Endothelial cell (in vitro differentiated cells): Measurements from ENCODE around the gene ALOX5AP. TPM values are rescaled to one million over a fixed set of nuclear protein-coding genes. Genes with fewer than 3 reads are reported as not detected.
"Not testable (repeated sequence)": the region's sequence is repeated elsewhere in the genome, so short reads cannot be mapped to it uniquely, and the experiment has no call there.

Experiments
- DNase-seq: peaks from one replicate; pipeline ENCODE4 v3.0.0; 2021; ENCODE audit warnings: low spot score
- H3K27ac Mint-ChIP-seq: one replicate; pipeline ENCODE4 v1.8.0; 2021; ENCODE audit warnings: mixed read lengths, inconsistent platforms; ENCODE audit not compliant: unreplicated experiment
- H3K27me3 Mint-ChIP-seq: one replicate; pipeline ENCODE4 v1.8.0; 2021; ENCODE audit warnings: mild to moderate bottlenecking, moderate library complexity, mixed read lengths, inconsistent platforms; ENCODE audit not compliant: unreplicated experiment
- H3K36me3 Mint-ChIP-seq: one replicate; pipeline ENCODE4 v1.8.0; 2021; ENCODE audit warnings: mild to moderate bottlenecking, low read depth, mixed read lengths, inconsistent platforms; ENCODE audit not compliant: unreplicated experiment
- H3K4me1 Mint-ChIP-seq: one replicate; pipeline ENCODE4 v1.8.0; 2021; ENCODE audit warnings: mild to moderate bottlenecking, mixed read lengths, inconsistent platforms; ENCODE audit not compliant: unreplicated experiment
- H3K4me3 Mint-ChIP-seq: one replicate; pipeline ENCODE4 v1.8.0; 2021; ENCODE audit warnings: mild to moderate bottlenecking, mixed read lengths, inconsistent platforms; ENCODE audit not compliant: unreplicated experiment
- H3K9me3 Mint-ChIP-seq: one replicate; pipeline ENCODE4 v1.8.0; 2021; ENCODE audit warnings: mixed read lengths, inconsistent platforms; ENCODE audit not compliant: unreplicated experiment
- CTCF ChIP-seq: fragments of 200-600 bp; sonication (generic); IDR thresholded peaks from one replicate; pipeline ENCODE4 v1.5.0; 2021; ENCODE audit warnings: antibody characterized with exemption; ENCODE audit not compliant: unreplicated experiment
- total RNA-seq: library from RNA; stranded (reverse); fragmentation: NEBNext Ultra II Directional; extraction: Animal tissue kit (Norgen Biotek cat#: 25700); gene quantifications from one replicate; pipeline ENCODE4 v1.2.1, GENCODE V29; 2021; ENCODE audit not compliant: unreplicated experiment

ALOX5AP gene
- total RNA-seq, 1 donor from 2014 or later = 1.9 TPM

GRCh38 chr13:30744681-30745077 is 9.3 kb downstream of the ALOX5AP start:
- Mint-ChIP-seq H3K27me3 (peaks cover 4% of the 10 kb centered on the region), H3K4me1 (peaks cover 15% of the 10 kb centered on the region), H3K9me3 (no peaks in the 10 kb centered on the region), H3K27ac (no peak overlapping the region), H3K4me3 (no peak overlapping the region), H3K36me3 (no peaks in the 10 kb centered on the region)
- no peak for TF ChIP-seq CTCF
- DNase-seq = no peak

- no peak for DNase-seq
- TF ChIP-seq CTCF = no peak
- Mint-ChIP-seq H3K27me3 (peaks cover 4% of the 10 kb centered on the region), H3K27ac (no peak overlapping the region), H3K4me1 (peaks cover 9% of the 10 kb centered on the region), H3K9me3 (no peaks in the 10 kb centered on the region), H3K4me3 (no peak overlapping the region), H3K36me3 (no peaks in the 10 kb centered on the region)
Observed at GRCh38 chr13:30745906-30746686, 10.8 kb downstream of the ALOX5AP start.

- H3K9me3 Mint-ChIP-seq = no peaks in the 10 kb centered on the region
- peaks cover 9% of the 10 kb centered on the region for H3K4me1 Mint-ChIP-seq
- peaks cover 6% of the 10 kb centered on the region for H3K27me3 Mint-ChIP-seq
- no peak for TF ChIP-seq CTCF
- DNase-seq = no peak
- no peak overlapping the region for H3K4me3 Mint-ChIP-seq
- no peak overlapping the region for H3K27ac Mint-ChIP-seq
- no peaks in the 10 kb centered on the region for H3K36me3 Mint-ChIP-seq
Observed at GRCh38 chr13:30746791-30747190, 11.4 kb downstream of the ALOX5AP start.

GRCh38 chr13:30747845-30748244 is 12.5 kb downstream of the ALOX5AP start:
- H3K36me3 Mint-ChIP-seq, DNase-seq, H3K4me1 Mint-ChIP-seq, H3K27ac Mint-ChIP-seq, H3K4me3 Mint-ChIP-seq, H3K9me3 Mint-ChIP-seq, H3K27me3 Mint-ChIP-seq: not testable (repeated sequence)

GRCh38 chr13:30748717-30749116 is 13.4 kb downstream of the ALOX5AP start:
- Mint-ChIP-seq H3K27ac (no peak overlapping the region), H3K4me1 (peaks cover 12% of the 10 kb centered on the region), H3K27me3 (peaks cover 2% of the 10 kb centered on the region), H3K9me3 (no peaks in the 10 kb centered on the region), H3K36me3 (no peaks in the 10 kb centered on the region), H3K4me3 (no peak overlapping the region)
- no peak for TF ChIP-seq CTCF
- no peak for DNase-seq
